NCI-H2196 treated with DMSO at 0.1 percent for 48 hours (cell line): ENCODE data around the gene MACROD2.

ENCODE experiments used
- DNase-seq: peaks from one replicate; lab custom pipeline; 2025; ENCODE audit not compliant: unreplicated experiment; lab: John Stamatoyannopoulos, UW

The MACROD2 gene

DNA sequence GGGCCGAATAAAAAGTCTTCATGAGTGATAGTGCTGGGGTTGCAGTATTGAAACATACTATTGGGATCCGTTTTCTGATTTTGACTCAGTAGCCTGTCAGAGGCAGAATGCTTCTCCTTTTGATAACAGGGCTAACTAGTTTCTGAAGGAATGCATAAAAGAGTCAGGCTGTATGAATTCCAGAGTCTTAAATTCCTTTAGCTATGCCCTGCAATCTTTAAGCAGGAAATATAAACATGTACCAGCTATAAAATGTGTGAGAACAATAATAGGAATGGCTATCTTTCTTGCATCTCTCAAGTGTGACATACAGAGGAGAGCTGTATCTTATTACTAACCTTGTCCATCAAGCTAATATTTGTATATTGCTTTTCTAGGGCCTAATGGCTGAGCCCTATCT lies 1660.8 kb downstream of the MACROD2 start:
- no peak for DNase-seq

- DNase-seq, result no peak
These were observed 1663.0 kb downstream of the MACROD2 start for GRCh38 chr20:15658295-15658694.

- no peak for DNase-seq
These were observed 1677.9 kb downstream of the MACROD2 start for GRCh38 chr20:15673206-15673605.

GRCh38 chr20:15674253-15675060 lies 1679.1 kb downstream of the MACROD2 start:
- no peak for DNase-seq

DNA sequence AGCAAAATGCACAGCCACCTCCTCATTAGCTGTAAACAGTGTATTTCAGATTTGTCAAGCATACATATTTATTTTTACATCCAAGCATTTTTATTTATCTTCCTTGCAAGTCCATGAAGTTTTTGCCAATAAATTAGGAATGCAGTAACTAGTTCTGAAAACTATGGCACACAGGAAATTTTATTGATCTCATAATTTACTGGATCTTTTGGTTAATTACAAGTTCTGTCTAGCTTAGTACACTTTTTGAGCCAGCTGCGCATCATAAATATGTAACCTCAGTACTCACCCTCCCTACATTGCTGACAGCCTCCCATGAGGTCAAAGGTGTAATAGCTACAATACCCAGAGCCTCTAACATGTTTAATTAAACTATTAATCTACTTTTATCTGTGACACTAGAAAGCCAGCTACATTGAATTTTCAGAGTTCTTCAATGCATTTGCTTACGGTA lies 1679.8 kb downstream of the MACROD2 start:
- DNase-seq, result no peak

DNA sequence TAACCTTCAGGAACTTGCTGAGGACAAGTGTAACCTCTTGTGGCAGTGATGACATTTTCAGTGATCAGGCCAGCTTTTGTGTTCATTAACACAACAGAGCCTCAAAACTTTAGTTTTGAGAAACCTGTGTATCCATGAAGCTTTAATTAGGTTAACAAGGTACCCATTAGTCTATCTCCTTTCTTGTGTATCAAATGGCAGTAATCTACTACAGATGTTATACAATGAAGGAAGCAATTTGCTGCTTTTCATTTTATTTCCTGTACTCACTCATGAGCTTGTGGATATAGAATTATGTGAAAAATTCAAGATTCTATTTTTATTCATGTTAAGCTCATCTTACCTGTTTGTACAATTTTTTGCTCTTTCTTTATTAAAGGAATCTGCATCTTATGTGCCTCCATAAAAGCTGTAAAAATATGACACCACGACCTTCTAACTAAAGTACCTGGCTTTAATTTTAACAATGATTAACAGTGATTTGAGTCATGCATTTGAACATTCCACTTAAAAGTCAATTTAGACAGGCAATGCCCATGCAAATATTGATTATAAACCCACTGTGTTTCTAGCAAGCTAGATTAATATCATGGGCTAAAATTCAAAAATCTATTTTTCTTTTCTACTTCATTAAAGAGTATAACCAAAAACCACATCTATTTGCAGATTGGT lies 1680.6 kb downstream of the MACROD2 start:
- no peak for DNase-seq

GRCh38 chr20:15676815-15677214 lies 1681.5 kb downstream of the MACROD2 start:
- DNase-seq, result no peak

GRCh38 chr20:15682690-15683089 lies 1687.4 kb downstream of the MACROD2 start:
- no peak for DNase-seq

DNA sequence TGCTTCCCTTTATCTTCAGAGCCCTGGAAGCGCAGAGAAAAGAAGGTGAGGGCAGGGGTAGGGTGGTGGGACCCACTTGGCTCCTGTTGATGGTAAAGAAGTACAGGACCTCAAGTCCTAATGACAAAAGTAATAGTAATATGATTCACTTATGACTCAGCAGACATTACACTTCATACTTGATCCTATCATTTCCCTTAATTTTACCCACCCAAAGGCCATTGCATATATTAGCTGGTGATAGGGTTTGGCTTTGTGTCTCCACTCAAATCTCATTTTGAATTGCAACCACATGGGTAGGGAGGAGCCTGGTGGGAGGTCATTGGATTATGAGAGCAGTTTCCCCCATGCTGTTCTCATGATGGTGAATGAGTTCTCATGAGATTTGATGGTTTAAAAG lies 1697.3 kb downstream of the MACROD2 start:
- DNase-seq, result no peak

GRCh38 chr20:15699431-15700146 lies 1704.3 kb downstream of the MACROD2 start:
- no peak for DNase-seq

DNA sequence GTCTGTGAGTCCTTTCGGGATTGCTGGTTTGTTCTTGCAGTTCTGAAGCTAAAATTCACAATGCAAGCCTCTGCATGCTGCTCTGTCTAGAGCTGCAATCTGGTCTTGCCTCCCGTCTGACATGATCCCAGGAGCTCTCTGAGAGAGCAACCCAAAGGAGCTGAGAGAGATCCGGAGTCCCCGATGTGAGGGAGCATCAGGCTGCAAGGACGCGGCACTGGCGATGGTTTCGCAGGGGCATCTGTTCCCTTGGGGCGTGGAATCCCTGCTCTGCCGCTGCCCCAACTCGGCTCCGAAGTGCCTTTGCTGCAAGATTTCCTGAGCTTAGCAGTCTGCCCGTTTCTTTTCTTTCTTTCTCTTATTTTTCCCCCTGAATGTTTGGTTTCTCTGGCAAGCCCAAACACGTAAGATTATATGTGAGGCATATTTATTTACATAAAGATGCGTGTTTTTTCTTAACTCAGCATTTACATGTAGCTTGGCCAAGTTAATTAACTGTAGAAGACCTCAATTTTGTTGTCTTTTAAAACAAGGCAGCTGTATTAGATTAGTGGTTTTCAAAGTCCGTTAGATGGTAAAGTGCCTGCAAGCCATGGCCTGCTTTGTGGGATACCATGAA lies 1704.9 kb downstream of the MACROD2 start:
- no peak for DNase-seq

DNA sequence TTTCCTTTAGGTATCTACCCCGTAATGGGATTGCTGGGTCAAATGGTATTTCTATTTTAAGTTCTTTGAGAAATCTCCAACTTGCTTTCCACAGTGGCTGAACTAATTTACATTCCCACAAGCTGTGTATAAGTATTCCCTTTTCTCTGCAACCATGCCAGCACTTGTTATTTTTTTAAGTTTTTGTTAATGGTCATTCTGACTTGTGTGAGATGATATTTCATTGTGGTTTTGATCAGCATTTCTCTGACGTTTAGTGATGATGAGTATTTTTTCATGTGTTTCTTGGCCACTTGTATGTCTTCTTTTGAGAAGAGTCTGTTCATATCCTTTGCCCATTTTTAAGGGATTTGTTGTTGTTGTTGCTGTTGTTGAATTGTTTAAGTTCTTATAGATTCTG lies 1706.8 kb downstream of the MACROD2 start:
- no peak for DNase-seq

GRCh38 chr20:15703171-15703911 lies 1708.0 kb downstream of the MACROD2 start:
- DNase-seq, result no peak

DNA sequence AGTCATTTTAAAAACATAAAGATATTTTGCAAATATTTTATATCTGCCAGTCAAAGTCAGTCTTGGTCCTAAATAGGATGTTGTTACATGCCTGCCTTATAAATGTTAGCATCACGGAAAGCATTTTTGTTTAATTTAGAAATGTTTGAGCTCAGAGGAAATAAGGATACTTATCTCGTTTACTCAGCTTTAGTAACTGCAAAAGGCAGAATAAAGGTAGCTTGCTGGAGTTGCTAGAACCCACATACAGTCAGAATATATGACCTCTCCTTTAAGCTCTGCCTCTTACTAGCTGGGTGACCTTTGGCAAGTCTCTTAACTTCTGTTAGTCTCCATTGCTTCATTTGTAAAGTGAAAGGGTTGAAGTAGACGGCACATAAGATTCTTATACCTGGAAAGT lies 1710.7 kb downstream of the MACROD2 start:
- DNase-seq, result no peak

- DNase-seq, result no peak
These were observed 1711.4 kb downstream of the MACROD2 start for GRCh38 chr20:15706719-15707118.

DNA sequence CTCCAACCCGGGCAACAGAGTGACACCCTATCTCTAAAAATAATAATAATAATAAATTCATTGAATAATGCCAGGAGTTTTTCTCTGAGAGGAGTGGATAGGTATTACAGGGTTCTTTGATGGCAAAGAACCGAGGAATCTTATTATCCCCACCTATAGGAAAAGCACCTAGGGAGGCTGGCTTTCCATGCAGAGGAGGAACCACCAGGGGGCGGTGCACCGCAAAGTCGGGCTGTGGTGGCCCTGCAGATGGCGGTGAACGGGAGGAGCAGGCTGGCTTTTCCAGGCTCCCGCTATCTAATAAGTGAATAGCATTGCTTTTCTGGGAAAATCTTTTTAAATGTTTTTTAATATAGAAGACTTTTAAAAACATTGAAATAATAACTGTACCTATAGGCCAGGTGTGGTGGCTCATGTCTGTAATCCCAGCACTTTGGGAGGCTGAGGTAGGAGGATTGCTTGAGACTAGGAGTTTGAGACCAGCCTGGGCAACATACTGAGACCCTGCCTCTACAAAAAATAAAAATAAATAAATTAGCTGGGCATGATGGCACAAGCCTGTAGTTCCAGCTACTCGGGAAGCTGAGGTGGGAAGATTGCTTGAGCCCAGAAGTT lies 1713.8 kb downstream of the MACROD2 start:
- DNase-seq, result no peak

GRCh38 chr20:15710636-15711035 lies 1715.3 kb downstream of the MACROD2 start:
- no peak for DNase-seq

GRCh38 chr20:15711177-15711576 lies 1715.9 kb downstream of the MACROD2 start:
- DNase-seq, result no peak

DNA sequence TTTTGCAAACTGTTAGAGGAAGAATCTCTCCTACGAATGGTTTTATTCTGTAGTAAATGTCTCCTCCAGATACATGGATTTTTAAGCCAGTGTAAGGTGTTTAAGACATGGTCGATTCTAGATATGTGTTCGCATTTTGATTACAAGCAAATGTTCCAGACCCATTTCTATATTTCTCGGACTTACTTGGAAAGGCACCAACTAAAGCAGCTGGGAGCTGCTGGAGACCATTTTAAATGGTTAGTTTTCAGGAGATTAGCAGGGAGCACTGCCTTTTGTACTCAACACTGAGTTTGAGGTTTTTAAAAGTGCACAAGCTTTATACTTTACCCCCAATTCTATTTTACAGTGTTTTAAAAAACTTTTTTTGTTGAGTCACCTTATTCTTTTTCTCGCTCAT lies 1720.9 kb downstream of the MACROD2 start:
- DNase-seq, result no peak

DNA sequence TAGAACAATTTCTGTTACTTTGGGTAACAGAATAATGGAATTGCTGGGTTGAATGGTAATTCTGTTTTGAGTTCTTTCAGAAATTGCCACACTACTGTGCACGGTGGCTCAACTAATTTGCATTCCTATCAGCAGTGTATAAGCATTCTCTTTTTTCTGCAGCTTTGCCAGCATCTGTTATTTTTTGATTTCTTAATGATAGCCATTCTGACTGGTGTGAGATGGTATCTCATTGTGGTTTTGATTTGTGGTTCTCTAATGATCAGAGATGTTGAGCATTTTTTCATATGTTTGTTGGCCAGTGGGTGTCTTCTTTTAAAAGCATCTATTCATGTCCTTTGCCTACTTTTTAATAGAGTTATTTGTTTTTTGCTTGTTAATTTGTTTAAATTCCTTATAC lies 1731.1 kb downstream of the MACROD2 start:
- no peak for DNase-seq
